Activated T-helper 1 cell treated with anti-CD3 and anti-CD28 coated beads, Interleukin-12 subunit alpha, Interleukin-12 subunit beta, Interleukin-2, Interleukin-4 antibody, amounts not matched to agents 30 ng/mL and 10 ng/mL and 1 ng/mL, durations not matched to agents 14 hours and 24 hours and 36 hours (primary cell): ENCODE results near the gene HSD17B8. TPM values are rescaled to one million over a fixed set of nuclear protein-coding genes. Genes with fewer than 3 reads are reported as not detected.

Source experiments
- DNase-seq: peaks from one replicate; pipeline ENCODE4 v3.0.0; 2021; ENCODE audit warnings: low spot score
- H3K27ac Mint-ChIP-seq: one replicate; pipeline ENCODE4 v1.8.0; 2021; ENCODE audit warnings: mild to moderate bottlenecking, mixed read lengths
- H3K27me3 Mint-ChIP-seq: one replicate; pipeline ENCODE4 v1.8.0; 2022; ENCODE audit warnings: mild to moderate bottlenecking, moderate library complexity, mixed read lengths; ENCODE audit not compliant: insufficient read depth
- H3K36me3 Mint-ChIP-seq: one replicate; pipeline ENCODE4 v1.8.0; 2021; ENCODE audit warnings: low read depth, mixed read lengths
- H3K4me1 Mint-ChIP-seq: one replicate; pipeline ENCODE4 v1.8.0; 2021; ENCODE audit warnings: low read depth, mixed read lengths
- H3K4me3 Mint-ChIP-seq: one replicate; pipeline ENCODE4 v1.8.0; 2021; ENCODE audit warnings: mild to moderate bottlenecking, moderate library complexity, mixed read lengths
- H3K9me3 Mint-ChIP-seq: one replicate; pipeline ENCODE4 v1.8.0; 2021; ENCODE audit warnings: mixed read lengths
- intact Hi-C: fragments of 100-400 bp; cut with micrococcal nuclease; formaldehyde crosslinking; loops from one replicate; pipeline ENCODE4 v1.15.1; 2024
- total RNA-seq: library from RNA; stranded (reverse); gene quantifications from 2 replicates; pipeline ENCODE4 v1.2.3, GENCODE V29; 2022

Gene HSD17B8
- total RNA-seq, 1 donor from 2014 or later: 15.2 TPM

DNA sequence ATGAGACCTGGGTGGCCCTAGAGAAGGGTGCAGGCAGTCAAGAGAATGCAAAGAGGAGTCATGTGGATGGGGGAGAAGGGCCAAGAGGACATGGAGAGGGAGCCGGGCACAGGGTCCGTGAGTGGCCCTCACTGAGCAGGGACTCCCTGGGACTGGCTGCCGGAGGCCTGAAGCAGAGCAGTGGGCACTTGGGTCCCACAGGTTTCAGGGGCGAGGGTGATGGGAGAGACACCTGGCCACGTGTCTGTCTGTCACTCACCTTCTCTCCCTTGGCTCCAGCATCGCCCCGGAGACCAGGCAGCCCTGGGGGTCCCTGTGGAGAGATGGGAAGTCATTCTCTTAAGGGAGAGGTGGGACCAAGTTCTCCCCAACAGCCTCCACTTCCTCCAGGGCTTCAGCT lies 37.6 kb upstream of the HSD17B8 start:
- Mint-ChIP-seq H3K9me3 (no peaks in the 10 kb centered on the region), H3K36me3 (no peaks in the 10 kb centered on the region), H3K27me3 (peaks cover 1% of the 10 kb centered on the region), H3K4me3 (no peak overlapping the region), H3K4me1 (peaks cover under 1% of the 10 kb centered on the region), H3K27ac (no peak overlapping the region)
- intact Hi-C loops: no loop called here
- DNase-seq: no peak

GRCh38 chr6:33167374-33168283 lies 36.8 kb upstream of the HSD17B8 start:
- Mint-ChIP-seq H3K36me3 (no peaks in the 10 kb centered on the region), H3K27ac (no peak overlapping the region), H3K27me3 (peaks cover 1% of the 10 kb centered on the region), H3K4me3 (no peak overlapping the region), H3K4me1 (no peaks in the 10 kb centered on the region), H3K9me3 (no peaks in the 10 kb centered on the region)
- intact Hi-C loops: no loop called here
- DNase-seq: no peak

DNA sequence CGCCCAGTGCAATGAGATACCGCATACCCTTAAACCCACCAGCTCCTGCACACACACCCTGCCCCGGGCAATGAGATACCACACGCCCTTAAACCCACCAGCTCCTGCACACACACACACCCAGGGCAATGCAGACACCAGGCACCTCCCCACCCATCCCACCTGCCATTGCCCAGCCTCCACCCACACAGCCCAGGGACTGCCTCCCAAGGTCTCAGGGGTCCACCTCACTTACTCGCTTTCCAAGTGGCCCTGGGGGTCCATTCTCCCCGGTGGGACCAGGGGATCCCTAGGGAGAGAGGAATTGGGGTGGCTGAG lies 36.2 kb upstream of the HSD17B8 start:
- Mint-ChIP-seq H3K36me3 (no peaks in the 10 kb centered on the region), H3K27ac (no peak overlapping the region), H3K27me3 (peaks cover 1% of the 10 kb centered on the region), H3K4me1 (no peaks in the 10 kb centered on the region), H3K4me3 (no peak overlapping the region), H3K9me3 (no peaks in the 10 kb centered on the region)
- DNase-seq: no peak
- intact Hi-C loops: no loop called here

DNA sequence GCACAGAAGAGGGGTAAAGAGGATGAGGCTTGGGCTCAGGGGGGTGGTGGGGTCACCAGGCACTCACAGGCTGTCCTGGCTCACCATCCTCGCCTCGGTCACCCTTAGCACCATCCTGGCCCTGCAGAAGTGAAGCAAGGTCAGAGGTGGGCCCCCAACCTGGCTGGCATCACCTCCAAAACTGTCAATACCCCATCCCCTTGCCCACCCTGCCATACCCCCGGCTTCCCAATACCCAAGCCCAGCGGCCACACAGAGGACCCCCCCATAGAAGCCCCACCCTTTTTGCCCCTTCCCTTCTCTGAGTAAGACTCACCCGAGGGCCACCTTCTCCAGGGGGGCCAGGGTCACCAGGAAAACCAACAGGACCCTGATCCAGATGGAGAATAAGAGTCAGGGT lies 35.8 kb upstream of the HSD17B8 start:
- no peaks in the 10 kb centered on the region for H3K36me3 Mint-ChIP-seq
- intact Hi-C loops: no loop called here
- no peak overlapping the region for H3K27ac Mint-ChIP-seq
- H3K27me3 Mint-ChIP-seq: no peaks in the 10 kb centered on the region
- H3K4me1 Mint-ChIP-seq: no peaks in the 10 kb centered on the region
- no peak for DNase-seq
- H3K4me3 Mint-ChIP-seq: no peak overlapping the region
- H3K9me3 Mint-ChIP-seq: no peaks in the 10 kb centered on the region

DNA sequence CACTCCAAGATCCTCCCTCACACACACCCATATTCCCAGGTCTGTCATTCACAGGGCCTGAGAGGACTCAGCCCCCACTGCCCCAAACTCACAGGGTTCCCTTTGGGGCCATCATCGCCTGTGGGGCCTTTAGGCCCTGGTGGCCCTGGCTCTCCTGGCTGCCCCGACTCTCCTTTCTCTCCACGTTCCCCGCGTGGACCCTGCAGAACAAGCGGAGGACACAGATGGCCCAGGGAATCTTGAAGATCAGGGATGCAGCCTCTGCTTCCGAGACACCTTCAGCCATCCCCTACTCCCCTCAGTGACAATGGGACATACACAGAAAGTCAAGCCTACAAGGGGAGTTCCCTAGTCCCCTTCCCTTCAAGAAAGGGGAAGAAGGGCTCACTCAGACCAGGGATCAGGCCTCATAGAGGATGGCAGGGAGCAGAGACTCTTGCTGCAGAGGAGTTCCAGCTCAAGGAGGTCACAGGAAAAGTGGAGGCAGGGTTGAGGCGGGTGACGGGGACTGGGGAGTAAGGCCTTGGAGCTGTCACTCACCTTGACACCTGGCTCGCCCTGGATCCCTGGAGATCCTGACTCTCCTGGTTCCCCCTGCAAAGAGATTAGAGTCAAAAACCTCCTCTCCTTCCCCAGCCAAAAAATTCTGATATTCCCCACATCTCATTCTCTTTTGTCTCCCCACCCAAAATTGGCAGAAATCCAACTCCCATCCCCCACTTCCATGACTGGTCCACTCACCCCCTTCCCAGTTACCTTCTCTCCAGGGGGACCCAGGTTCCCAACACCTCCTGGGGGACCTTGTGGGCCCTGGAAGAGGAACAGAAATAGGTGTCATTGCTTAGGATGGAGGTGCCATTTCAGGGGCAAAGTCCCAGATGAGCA lies 34.9 kb upstream of the HSD17B8 start:
- Mint-ChIP-seq H3K27ac (no peak overlapping the region), H3K36me3 (no peaks in the 10 kb centered on the region), H3K9me3 (no peaks in the 10 kb centered on the region), H3K4me1 (no peaks in the 10 kb centered on the region), H3K27me3 (no peaks in the 10 kb centered on the region), H3K4me3 (no peak overlapping the region)
- no peak for DNase-seq
- intact Hi-C loops: no loop called here

GRCh38 chr6:33170176-33171015 lies 34.1 kb upstream of the HSD17B8 start:
- no peaks in the 10 kb centered on the region for H3K4me1 Mint-ChIP-seq
- H3K27ac Mint-ChIP-seq: no peak overlapping the region
- H3K4me3 Mint-ChIP-seq: no peak overlapping the region
- H3K27me3 Mint-ChIP-seq: no peaks in the 10 kb centered on the region
- no peak for DNase-seq
- intact Hi-C loops: no loop called here
- no peaks in the 10 kb centered on the region for H3K9me3 Mint-ChIP-seq
- H3K36me3 Mint-ChIP-seq: no peaks in the 10 kb centered on the region

- Mint-ChIP-seq H3K4me3 (no peak overlapping the region), H3K27me3 (no peaks in the 10 kb centered on the region), H3K36me3 (no peaks in the 10 kb centered on the region), H3K9me3 (no peaks in the 10 kb centered on the region), H3K4me1 (no peaks in the 10 kb centered on the region), H3K27ac (no peak overlapping the region)
- intact Hi-C loops: no loop called here
- DNase-seq: no peak
Observed at GRCh38 chr6:33171016-33171879, 33.2 kb upstream of the HSD17B8 start.

GRCh38 chr6:33171880-33172687 lies 32.4 kb upstream of the HSD17B8 start:
- Mint-ChIP-seq H3K27me3 (no peaks in the 10 kb centered on the region), H3K27ac (no peak overlapping the region), H3K4me1 (no peaks in the 10 kb centered on the region), H3K4me3 (no peak overlapping the region), H3K36me3 (no peaks in the 10 kb centered on the region), H3K9me3 (no peaks in the 10 kb centered on the region)
- intact Hi-C loops: no loop called here
- no peak for DNase-seq

DNA sequence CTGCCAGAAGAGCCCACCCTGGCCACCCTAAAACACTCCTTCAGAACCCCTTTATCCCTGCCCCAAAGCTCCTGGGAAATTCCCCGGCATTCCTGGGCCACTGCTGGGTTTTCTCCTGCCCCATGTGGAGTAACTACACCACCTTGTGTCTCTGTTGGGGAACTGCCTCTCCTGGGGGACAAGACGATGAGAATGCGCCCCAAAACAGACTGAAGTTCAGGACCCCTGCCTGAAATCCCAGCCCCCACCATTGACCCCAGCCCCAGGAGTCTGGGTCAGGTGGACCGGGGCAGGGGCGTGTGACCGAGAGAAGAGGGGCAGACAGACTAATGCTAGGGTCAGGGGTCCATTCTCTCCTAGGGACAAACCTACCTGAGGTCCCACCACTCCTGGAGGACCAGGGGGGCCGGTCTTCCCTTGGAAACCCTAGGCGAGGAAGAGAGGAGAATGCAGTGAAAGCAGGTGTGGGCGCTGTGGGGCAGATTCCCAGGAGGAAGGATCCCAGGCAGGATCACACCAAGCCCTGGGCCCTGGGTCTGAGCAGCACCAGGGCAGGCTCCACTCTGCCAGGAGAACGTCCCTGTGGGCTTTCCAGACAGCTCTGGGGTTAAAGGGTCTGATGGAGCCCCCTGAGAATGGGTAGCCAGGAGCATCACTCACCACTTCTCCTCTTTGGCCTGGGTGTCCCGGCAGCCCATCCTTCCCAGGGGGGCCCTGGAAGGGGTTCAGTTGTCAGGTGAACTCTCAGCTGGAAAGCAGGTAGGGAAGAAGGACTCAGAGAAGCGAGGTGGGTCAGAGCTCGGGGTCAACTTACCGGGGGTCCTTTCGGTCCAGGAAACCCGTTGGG lies 31.5 kb upstream of the HSD17B8 start:
- Mint-ChIP-seq H3K36me3 (no peaks in the 10 kb centered on the region), H3K27me3 (no peaks in the 10 kb centered on the region), H3K9me3 (no peaks in the 10 kb centered on the region), H3K4me1 (no peaks in the 10 kb centered on the region), H3K4me3 (no peak overlapping the region), H3K27ac (no peak overlapping the region)
- intact Hi-C loops: no loop called here
- no peak for DNase-seq

GRCh38 chr6:33173535-33174180 lies 30.8 kb upstream of the HSD17B8 start:
- H3K4me1 Mint-ChIP-seq: no peaks in the 10 kb centered on the region
- H3K9me3 Mint-ChIP-seq: no peaks in the 10 kb centered on the region
- H3K36me3 Mint-ChIP-seq: no peaks in the 10 kb centered on the region
- intact Hi-C loops: no loop called here
- no peaks in the 10 kb centered on the region for H3K27me3 Mint-ChIP-seq
- H3K4me3 Mint-ChIP-seq: no peak overlapping the region
- H3K27ac Mint-ChIP-seq: no peak overlapping the region
- DNase-seq: no peak
